A673 (cell line): Measurements from ENCODE around the gene OGFOD2.

Source experiments
- EZH2 ChIP-seq: fragments of 200-600 bp; sonication (generic); IDR thresholded peaks from 2 replicates; pipeline ENCODE4 v1.6.1; 2017; ENCODE audit warnings: borderline replicate concordance, low read depth, mild to moderate bottlenecking, mixed read lengths, antibody characterized with exemption, low read length; ENCODE audit not compliant: poor library complexity, severe bottlenecking
- TF ChIP-seq, protein P1 (sequence below): fragments of 300-800, 200-600 bp; sonication (generic); conservative IDR thresholded peaks from 2 replicates; pipeline ENCODE4 v1.5.1; 2017; ENCODE audit warnings: low read depth, mild to moderate bottlenecking, antibody characterized with exemption, low read length, moderate library complexity, mixed read lengths

DNA sequence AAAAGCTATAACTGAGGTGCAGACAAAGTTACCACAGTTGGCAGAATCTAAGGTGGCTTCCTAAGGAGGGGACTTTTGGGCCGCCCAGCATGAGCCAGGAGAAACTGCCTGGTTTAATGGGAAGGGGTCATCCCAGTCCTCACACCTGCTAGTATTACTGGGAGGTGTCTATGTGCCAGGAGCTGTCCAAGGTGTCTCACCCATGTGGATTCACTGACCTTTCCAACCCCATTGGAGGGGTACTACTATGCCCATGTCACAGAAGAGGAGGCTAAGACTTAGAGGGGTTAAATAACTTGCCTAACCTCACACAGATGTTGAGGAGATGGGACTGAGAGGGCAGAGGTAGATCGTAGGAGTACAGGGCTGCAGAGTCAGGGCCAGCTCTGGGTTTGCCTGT lies 19.0 kb upstream of the OGFOD2 start:
- TF ChIP-seq, protein P1, sequence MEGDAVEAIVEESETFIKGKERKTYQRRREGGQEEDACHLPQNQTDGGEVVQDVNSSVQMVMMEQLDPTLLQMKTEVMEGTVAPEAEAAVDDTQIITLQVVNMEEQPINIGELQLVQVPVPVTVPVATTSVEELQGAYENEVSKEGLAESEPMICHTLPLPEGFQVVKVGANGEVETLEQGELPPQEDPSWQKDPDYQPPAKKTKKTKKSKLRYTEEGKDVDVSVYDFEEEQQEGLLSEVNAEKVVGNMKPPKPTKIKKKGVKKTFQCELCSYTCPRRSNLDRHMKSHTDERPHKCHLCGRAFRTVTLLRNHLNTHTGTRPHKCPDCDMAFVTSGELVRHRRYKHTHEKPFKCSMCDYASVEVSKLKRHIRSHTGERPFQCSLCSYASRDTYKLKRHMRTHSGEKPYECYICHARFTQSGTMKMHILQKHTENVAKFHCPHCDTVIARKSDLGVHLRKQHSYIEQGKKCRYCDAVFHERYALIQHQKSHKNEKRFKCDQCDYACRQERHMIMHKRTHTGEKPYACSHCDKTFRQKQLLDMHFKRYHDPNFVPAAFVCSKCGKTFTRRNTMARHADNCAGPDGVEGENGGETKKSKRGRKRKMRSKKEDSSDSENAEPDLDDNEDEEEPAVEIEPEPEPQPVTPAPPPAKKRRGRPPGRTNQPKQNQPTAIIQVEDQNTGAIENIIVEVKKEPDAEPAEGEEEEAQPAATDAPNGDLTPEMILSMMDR = no peak
- no peak for TF ChIP-seq EZH2
